DND-41 (cell line): ENCODE data around the gene TBC1D22A.

Source experiments
- EZH2 ChIP-seq: IDR thresholded peaks from 3 replicates; pipeline ENCODE4 v1.6.1; 2012; ENCODE audit warnings: borderline replicate concordance, low read depth, mild to moderate bottlenecking, moderate library complexity, low read length, inconsistent platforms; ENCODE audit not compliant: severe bottlenecking
- TF ChIP-seq, protein P1 (sequence below): IDR thresholded peaks from 2 replicates; pipeline ENCODE4 v1.5.1; 2012; ENCODE audit warnings: borderline replicate concordance, low read length, moderate library complexity, mild to moderate bottlenecking; ENCODE audit not compliant: poor library complexity, severe bottlenecking; ENCODE audit errors: extremely low read depth

DNA sequence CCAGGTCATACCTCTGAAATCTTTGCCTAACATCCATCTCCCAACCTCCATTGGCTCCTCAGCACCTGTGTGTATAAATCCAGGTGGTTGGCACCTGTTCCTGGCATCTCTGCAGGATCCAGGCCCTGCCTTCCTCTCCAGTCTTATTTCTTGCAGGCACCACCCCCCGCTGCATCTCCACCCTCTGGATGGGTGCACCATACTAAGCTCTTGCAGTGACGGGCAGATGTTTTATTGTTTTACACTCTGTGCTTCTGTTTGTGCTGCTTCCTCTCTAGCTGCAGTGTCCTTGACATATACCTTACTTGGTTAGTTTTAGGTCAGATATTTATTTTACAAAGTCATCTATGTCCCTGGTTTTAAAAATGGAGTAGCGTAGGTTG is 102.6 kb downstream of the TBC1D22A start:
- TF ChIP-seq, protein P1, sequence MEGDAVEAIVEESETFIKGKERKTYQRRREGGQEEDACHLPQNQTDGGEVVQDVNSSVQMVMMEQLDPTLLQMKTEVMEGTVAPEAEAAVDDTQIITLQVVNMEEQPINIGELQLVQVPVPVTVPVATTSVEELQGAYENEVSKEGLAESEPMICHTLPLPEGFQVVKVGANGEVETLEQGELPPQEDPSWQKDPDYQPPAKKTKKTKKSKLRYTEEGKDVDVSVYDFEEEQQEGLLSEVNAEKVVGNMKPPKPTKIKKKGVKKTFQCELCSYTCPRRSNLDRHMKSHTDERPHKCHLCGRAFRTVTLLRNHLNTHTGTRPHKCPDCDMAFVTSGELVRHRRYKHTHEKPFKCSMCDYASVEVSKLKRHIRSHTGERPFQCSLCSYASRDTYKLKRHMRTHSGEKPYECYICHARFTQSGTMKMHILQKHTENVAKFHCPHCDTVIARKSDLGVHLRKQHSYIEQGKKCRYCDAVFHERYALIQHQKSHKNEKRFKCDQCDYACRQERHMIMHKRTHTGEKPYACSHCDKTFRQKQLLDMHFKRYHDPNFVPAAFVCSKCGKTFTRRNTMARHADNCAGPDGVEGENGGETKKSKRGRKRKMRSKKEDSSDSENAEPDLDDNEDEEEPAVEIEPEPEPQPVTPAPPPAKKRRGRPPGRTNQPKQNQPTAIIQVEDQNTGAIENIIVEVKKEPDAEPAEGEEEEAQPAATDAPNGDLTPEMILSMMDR, result no peak
- TF ChIP-seq EZH2, result no peak
